Ramos (cell line): Measurements from ENCODE around the gene QARS1.

Source experiments
- in situ Hi-C: fragments of 300-500 bp; cut with MboI; formaldehyde crosslinking; loops from one replicate; pipeline ENCODE4 v1.14.3; 2022; ENCODE audit warnings: low sequenced_read_pairs; ENCODE audit not compliant: unreplicated experiment

QARS1 gene

DNA sequence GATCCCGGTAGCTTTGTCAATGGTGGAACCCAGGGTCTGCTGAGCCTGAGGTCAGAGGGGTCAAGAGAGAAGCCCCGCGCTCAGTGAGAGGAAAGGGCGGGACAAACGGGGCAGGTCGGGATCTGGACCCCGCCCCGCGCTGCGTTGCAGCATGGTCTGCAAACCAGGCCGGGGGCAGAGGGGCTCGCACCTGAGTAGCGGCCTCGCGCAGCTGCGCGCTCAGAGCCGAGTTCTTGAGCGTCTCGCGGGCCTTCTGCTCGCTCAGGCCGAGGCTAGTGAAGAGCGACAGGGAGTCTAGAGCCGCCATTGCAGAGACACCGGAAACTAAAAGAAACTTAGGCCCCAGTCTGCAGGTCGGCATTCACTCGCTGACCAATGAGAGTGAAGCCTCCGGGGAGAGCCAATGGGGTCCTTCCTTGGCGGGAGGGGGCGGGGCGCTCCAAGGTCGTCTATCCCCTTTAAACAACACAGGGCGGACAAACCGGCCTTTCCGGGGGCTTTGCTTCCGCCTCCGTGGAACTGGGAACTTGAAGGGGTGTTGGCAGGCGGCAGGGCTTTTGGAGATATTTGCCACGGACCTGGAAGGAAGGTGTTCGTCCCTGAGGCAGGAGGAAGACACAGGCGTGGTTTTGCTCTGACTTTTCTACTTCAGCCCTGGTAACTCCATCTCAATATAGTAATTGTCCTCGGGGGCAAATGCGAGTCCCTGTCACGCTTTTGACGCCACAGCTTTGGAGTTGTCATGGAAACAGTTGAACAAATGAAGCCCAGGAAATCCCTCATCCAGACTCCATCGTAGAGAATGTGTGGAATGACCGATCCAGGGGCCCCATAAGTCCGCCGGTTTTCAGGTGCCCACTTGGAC, at the start of gene QARS1:
TSS of gene QARS1 (minus strand) at position 331 of the 865 bp plus-strand sequence. CDS start at position 307, 24 bp downstream.
- in situ Hi-C loops: no loop called here

- in situ Hi-C loops: no loop called here
Observed at GRCh38 chr3:49153349-49153912, 48.9 kb upstream of the QARS1 start.

DNA sequence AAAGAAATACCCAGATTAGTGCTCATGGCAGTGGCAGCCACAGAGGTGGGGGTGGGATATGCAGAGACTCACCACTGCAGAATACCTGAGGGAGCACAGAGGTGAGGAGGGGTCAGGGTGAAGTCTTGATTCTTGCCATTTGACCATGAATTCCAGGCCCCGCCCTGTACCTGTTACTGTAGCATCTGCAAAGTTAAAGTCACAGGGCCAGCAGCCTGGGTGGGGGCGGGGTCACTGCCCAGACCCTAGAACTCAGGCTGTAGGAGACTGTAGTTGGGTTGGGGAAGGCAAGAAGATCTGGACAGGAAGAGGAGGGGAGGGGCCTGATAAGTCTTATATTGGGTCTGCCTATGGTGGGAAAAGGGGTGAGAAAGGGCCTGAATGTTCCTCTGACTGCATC, 47.1 kb upstream of the QARS1 start:
- in situ Hi-C loops: no loop called here

- in situ Hi-C loops: no loop called here
Observed at GRCh38 chr3:49148159-49148558, 43.6 kb upstream of the QARS1 start.

DNA sequence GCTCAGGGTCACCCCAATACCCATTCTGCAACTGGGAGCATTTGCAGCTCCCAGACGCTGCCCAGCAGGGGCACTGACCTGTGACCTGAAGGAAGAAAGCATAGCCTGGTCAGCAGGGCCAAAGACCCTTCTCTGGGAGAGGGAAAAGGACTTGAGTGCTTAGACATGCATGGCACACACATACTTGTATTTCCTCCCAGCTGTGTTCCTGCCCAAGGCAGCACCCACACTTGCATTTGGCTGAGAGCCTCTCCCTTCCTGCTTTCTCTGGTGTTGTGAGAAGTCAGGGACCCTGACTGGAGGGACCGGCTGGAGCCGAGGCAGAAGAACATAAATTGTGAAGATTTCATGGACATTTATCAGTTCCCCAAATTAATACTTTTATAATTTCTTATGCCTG, 35.5 kb upstream of the QARS1 start:
- in situ Hi-C loops: no loop called here

GRCh38 chr3:49135499-49135898, 30.9 kb upstream of the QARS1 start:
- in situ Hi-C loops: no loop called here

- in situ Hi-C loops: no loop called here
Observed at GRCh38 chr3:49134471-49135265, 30.1 kb upstream of the QARS1 start.

- in situ Hi-C loops: no loop called here
Observed at GRCh38 chr3:49133226-49133951, 28.8 kb upstream of the QARS1 start.

DNA sequence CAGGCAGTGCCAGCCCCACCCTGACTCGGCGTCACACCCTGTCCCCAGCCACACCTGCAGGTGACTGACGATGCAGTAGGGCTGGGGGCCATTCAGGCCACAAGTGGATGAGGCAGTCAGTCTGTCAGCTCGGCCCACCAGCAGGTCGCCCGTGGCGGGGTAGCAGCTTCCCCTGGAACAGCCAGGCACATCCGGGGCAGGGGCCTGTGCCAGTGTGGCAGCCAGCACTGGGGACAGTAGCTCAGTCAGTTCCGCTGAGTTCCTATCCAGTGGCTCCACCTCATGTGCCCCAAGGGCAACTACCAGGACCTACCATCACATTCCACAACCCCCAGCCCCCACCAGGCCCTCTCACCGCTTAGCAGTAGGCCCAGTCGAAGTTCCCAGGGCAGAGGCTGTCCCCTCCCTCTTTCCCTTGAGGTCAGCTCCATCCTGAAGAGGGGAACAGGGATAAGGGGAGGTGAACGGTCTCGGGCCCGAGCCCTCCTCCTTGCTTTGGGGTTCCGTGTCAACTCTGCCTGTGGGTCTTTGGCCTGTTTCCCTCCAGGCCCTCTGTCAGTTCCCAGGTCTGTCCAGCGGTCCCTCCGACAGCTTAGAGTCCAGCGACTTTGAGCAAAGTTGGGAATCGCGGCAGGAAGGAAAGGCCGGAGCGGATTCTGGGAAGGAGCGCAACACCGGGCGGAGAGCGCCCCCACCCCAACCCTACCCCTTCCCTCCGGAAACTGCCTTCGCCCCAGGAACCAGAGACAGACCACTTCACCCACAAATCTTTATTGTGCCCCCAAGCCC, 28.1 kb upstream of the QARS1 start, which contains the start of gene LAMB2:
TSS of gene LAMB2 (minus strand) at position 614 of the 789 bp plus-strand sequence. CDS start at position 431, 183 bp downstream.
- in situ Hi-C loops: no loop called here

GRCh38 chr3:49132073-49132436, 27.5 kb upstream of the QARS1 start:
- in situ Hi-C loops: no loop called here

DNA sequence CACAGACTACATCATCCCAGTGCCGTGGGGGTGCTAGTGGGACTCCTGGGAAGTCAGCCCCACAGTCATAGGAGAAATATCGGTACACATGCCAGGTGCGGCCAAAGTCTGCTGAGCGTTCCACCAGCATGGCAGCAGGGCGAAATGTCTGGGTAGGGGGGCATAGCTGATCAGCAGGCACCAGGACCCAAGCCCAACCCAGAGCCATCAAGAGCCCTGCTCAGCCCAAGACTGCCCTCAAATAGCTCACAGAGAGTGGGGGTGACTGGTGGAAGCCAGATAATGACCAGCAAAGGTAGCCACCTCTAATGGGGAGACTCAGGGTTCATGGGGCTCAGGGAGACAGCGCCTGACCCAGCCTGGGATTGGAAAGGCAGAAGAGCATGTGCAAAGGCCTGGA, 27.0 kb upstream of the QARS1 start:
- in situ Hi-C loops: no loop called here

DNA sequence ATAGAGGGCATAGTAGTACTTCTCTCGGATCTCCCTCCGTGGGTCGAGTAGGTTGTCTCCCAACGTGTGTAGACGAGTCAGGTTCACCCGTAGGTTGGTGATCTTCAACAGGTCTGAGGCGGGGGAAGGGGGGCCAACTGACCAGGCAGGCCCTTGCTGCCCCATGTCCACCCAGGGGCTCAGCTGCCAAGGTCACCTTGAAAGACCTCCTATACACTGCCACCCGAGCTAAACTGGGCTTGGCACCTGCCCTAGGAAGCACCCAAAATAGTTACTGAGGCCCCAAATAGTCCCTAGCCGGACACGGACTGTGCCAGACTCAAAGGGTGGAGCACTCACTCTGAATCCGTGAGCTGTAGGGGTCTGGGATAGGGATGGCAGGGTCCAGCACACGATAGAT, 26.5 kb upstream of the QARS1 start:
- in situ Hi-C loops: no loop called here

DNA sequence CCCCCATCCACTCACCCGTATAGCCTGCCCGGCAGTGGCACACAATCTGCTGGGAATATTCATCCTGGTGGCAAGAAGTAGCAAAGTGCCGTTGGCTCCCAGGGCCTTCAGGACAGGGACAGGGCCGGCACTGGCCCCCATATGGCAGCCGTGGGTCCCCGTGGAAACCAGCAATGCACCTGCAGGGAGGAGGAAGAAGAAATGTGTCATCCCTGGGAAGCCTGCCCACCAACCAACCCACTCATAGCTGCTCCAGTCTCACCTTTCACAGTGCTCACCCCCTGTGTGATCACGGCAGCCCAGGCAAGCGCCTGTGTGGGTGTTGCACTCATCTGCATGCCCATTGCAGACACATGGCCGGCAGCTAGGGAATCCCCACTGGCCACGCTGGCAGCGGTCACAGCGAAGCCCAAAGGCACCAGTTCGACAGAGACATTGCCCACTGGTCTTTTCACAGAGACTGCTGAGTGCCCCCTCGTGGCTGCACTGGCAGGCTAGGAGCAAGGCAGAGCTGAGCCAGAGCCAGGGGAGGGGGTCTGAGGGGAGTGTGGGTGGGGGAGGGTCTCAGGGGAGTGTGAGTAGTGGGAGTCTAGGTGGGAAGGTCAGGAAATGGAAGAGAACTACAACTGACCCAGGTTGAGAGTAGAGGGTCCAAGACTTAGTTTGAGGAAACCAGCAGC, 20.6 kb upstream of the QARS1 start:
- in situ Hi-C loops: no loop called here

DNA sequence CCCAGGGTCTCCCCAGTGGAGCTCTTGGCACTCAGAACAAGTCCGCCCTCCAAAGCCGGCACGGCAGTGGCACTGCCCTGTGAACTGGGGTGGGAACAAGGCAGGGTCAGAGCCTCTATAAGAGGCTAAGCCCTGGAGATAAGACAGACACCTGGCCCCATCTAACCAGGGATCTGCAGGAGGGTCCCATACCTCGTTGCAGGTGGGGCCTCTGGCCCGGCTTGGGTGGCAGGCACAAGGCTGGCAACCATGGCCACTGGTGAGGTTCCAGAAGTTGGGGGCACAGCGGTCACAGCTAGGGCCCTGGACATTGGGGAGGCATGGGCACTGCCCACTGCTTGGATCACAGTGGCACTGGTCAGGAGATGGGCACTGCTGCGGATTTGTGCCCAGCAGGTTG, 19.6 kb upstream of the QARS1 start:
- in situ Hi-C loops: no loop called here

- in situ Hi-C loops: no loop called here
Observed at GRCh38 chr3:49123687-49124086, 19.1 kb upstream of the QARS1 start.

DNA sequence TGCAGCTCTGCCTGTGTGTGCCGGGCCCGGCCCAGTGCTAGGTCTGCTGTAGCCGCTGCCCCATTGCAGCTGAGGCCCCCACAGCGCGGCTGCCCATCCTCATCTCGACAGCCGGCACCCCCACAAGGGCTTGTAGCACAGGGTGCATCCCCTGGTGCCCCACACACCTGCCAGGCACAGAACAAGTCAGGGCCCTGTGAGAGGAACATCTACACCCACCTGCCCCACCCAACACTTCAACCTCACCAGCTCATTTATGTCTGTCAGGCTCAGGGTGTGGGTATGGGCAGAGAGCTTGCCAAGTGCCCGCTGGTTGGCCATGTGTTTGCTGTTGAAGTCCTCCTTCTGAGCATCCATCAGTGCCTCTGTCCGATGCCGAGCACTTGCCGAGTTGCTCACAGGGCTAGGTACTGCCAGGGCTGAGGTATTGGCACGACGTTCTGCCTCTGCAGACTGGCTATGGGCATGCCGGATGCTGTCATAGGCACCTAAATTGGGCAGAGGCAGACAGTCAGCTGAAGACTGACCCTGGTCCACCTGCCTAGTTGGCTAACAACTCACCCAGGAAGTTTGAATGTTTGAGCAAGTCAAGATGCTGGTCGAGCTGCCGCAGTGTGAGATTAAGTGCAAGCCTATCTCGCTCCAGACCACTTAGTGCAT, 18.5 kb upstream of the QARS1 start:
- in situ Hi-C loops: no loop called here

GRCh38 chr3:49122451-49122850, 17.9 kb upstream of the QARS1 start:
- in situ Hi-C loops: no loop called here

DNA sequence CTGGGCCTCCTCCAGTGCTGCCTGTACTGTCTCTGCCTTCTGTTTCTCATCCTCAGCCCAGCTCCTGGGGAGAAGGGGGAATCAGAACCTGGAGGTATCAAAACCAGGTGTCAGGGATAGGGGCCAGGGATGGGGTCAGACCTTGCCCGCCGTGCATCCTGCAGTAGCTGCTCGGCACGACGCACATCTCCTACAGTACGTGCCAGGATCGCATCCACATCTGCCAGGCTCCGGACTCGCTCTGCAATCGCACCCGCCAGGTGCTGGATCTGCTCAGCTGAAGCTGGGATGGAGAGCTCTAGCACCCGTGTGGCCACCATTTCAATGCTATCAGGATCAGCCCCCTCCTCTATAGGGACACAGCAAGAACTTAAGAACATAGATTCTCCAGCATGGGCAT, 17.5 kb upstream of the QARS1 start:
- in situ Hi-C loops: no loop called here
